ENCODE results near the gene RXYLT1. TPM values are rescaled to one million over a fixed set of nuclear protein-coding genes. Genes with fewer than 3 reads are reported as not detected.

The RXYLT1 gene
- total and polyA plus RNA-seq, 2 donors (not counting 1 experiment from before 2014, with no cell fraction given): 13.2 to 19.6 TPM

DNA sequence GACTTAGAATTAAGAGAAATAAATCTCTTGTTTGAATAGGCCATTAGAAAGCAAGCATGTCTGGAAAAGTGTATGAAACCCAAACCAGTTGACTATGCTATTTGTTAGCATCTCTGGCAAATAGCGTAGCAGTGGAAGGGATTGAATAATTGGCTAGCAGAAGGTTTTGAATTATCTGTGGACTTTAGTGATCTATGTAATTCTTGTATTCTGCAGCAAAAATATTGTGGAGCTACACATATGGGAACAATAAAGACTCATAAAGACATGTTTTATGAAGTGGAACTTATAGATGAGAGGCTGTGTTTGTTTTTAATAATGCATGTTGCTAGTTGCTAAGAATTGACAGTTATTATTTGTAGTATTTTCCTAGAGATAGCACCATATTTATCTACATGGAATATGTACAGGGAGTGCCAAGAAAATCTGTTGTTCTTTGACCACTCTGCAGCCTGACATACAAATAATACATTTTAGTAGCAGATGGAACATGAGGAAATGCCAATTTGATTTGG lies 69.5 kb downstream of the RXYLT1 start:
- Histone ChIP-seq H3K4me2 (ENCODE audit: extremely low read depth, insufficient read depth, low read length) (peak overlapping the region; percentile 23), H3K79me2 (ENCODE audit: control insufficient read depth, insufficient read depth, low read length) (peaks cover 98% of the 10 kb centered on the region), H3K4me1 (ENCODE audit: control insufficient read depth, extremely low read depth, insufficient read depth, low read length) (peaks cover 2% of the 10 kb centered on the region), H2AFZ (ENCODE audit: low read length) (no peak overlapping the region), H3K9me3 (ENCODE audit: control insufficient read depth, insufficient read depth, low read depth, low read length) (no peaks in the 10 kb centered on the region), H3K27me3 (ENCODE audit: control insufficient read depth, insufficient read depth, low read length) (no peaks in the 10 kb centered on the region), H3K9ac (ENCODE audit: insufficient read depth, low read length) (no peak overlapping the region), H3K36me3 (ENCODE audit: control insufficient read depth, insufficient read depth, low read length) (peaks cover 2% of the 10 kb centered on the region), H3K27ac (ENCODE audit: insufficient read depth, low read length) (no peak overlapping the region), H3K4me3 (replicated peaks in 1 of 4; ENCODE audit: control extremely low read depth in 1 of 4, insufficient read depth in 1 of 4, low read depth in 3 of 4, low read length in 4 of 4) (no peak overlapping the region), H4K20me1 (ENCODE audit: control insufficient read depth, extremely low read depth, insufficient read depth, low read length) (no peaks in the 10 kb centered on the region)
- TF ChIP-seq CTCF (conservative IDR thresholded peaks at IDR 0.05 in 1 of 2, IDR thresholded peaks at IDR 0.05 in 1 of 2; ENCODE audit: low read depth in 1 of 2, low read length in 2 of 2) (no peak), EZH2 (IDR thresholded peaks at IDR 0.05; ENCODE audit: low read length, missing control alignments) (no peak)
- DNase-seq (ENCODE audit: low read depth in 2 of 2): no peak

DNA sequence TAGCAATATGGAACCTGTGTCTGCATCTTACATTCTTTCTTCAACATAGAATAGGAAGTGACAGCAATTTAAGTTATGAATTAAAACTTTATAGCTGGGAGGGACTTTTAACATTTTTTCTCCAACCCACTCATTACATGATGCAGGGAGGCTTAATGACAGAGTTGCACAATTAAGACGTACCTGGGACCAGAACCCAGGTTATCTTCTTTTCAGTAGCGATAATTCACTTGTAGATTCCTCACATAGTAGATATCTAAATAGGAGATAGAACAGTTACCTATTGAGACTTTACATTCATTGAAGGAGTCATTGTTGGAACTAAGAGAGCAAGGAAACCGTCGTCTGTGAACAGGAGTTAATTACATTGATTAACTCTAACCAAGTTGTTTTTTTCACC lies 69.9 kb downstream of the RXYLT1 start:
- H4K20me1 ChIP-seq (ENCODE audit: control insufficient read depth, extremely low read depth, insufficient read depth, low read length): no peaks in the 10 kb centered on the region
- no peaks in the 10 kb centered on the region for H3K27me3 ChIP-seq (ENCODE audit: control insufficient read depth, insufficient read depth, low read length)
- no peak overlapping the region for H3K27ac ChIP-seq (ENCODE audit: insufficient read depth, low read length)
- H3K79me2 ChIP-seq (ENCODE audit: control insufficient read depth, insufficient read depth, low read length): peaks cover 99% of the 10 kb centered on the region
- DNase-seq (ENCODE audit: low read depth in 2 of 2): no peak
- peaks cover 2% of the 10 kb centered on the region for H3K4me1 ChIP-seq (ENCODE audit: control insufficient read depth, extremely low read depth, insufficient read depth, low read length)
- no peaks in the 10 kb centered on the region for H3K9me3 ChIP-seq (ENCODE audit: control insufficient read depth, insufficient read depth, low read depth, low read length)
- no peak overlapping the region for H3K4me3 ChIP-seq (replicated peaks in 1 of 4; ENCODE audit: control extremely low read depth in 1 of 4, insufficient read depth in 1 of 4, low read depth in 3 of 4, low read length in 4 of 4)
- H3K36me3 ChIP-seq (ENCODE audit: control insufficient read depth, insufficient read depth, low read length): peaks cover 2% of the 10 kb centered on the region
- no peak overlapping the region for H2AFZ ChIP-seq (ENCODE audit: low read length)
- no peak overlapping the region for H3K4me2 ChIP-seq (ENCODE audit: extremely low read depth, insufficient read depth, low read length)
- H3K9ac ChIP-seq (ENCODE audit: insufficient read depth, low read length): no peak overlapping the region
- TF ChIP-seq CTCF (conservative IDR thresholded peaks at IDR 0.05 in 1 of 2, IDR thresholded peaks at IDR 0.05 in 1 of 2; ENCODE audit: low read depth in 1 of 2, low read length in 2 of 2) (no peak), EZH2 (IDR thresholded peaks at IDR 0.05; ENCODE audit: low read length, missing control alignments) (no peak)

- H2AFZ ChIP-seq (ENCODE audit: low read length): no peak overlapping the region
- DNase-seq (ENCODE audit: low read depth in 2 of 2): no peak
- H4K20me1 ChIP-seq (ENCODE audit: control insufficient read depth, extremely low read depth, insufficient read depth, low read length): no peaks in the 10 kb centered on the region
- H3K27ac ChIP-seq (ENCODE audit: insufficient read depth, low read length): no peak overlapping the region
- H3K4me2 ChIP-seq (ENCODE audit: extremely low read depth, insufficient read depth, low read length): no peak overlapping the region
- no peaks in the 10 kb centered on the region for H3K9me3 ChIP-seq (ENCODE audit: control insufficient read depth, insufficient read depth, low read depth, low read length)
- no peak overlapping the region for H3K9ac ChIP-seq (ENCODE audit: insufficient read depth, low read length)
- H3K27me3 ChIP-seq (ENCODE audit: control insufficient read depth, insufficient read depth, low read length): no peaks in the 10 kb centered on the region
- H3K36me3 ChIP-seq (ENCODE audit: control insufficient read depth, insufficient read depth, low read length): no peaks in the 10 kb centered on the region
- peaks cover 97% of the 10 kb centered on the region for H3K79me2 ChIP-seq (ENCODE audit: control insufficient read depth, insufficient read depth, low read length)
- H3K4me1 ChIP-seq (ENCODE audit: control insufficient read depth, extremely low read depth, insufficient read depth, low read length): peaks cover 2% of the 10 kb centered on the region
- TF ChIP-seq EZH2 (IDR thresholded peaks at IDR 0.05; ENCODE audit: low read length, missing control alignments): no peak
- no peak for TF ChIP-seq CTCF (conservative IDR thresholded peaks at IDR 0.05 in 1 of 2, IDR thresholded peaks at IDR 0.05 in 1 of 2; ENCODE audit: low read depth in 1 of 2, low read length in 2 of 2)
- no peak overlapping the region for H3K4me3 ChIP-seq (replicated peaks in 1 of 4; ENCODE audit: control extremely low read depth in 1 of 4, insufficient read depth in 1 of 4, low read depth in 3 of 4, low read length in 4 of 4)
Observed at GRCh38 chr12:63853978-63854377, 74.3 kb downstream of the RXYLT1 start.

All from fibroblast of lung (primary cell).